ENCODE measurements around the gene RNF207. TPM values are rescaled to one million over a fixed set of nuclear protein-coding genes. Genes with fewer than 3 reads are reported as not detected.

The RNF207 gene
- total and polyA plus RNA-seq, 10 of the 15 experiments (the other 5 are each of a cell fraction or from before 2014, with no cell fraction given) = 1.7 to 36.4 (median 13.1) TPM

DNA sequence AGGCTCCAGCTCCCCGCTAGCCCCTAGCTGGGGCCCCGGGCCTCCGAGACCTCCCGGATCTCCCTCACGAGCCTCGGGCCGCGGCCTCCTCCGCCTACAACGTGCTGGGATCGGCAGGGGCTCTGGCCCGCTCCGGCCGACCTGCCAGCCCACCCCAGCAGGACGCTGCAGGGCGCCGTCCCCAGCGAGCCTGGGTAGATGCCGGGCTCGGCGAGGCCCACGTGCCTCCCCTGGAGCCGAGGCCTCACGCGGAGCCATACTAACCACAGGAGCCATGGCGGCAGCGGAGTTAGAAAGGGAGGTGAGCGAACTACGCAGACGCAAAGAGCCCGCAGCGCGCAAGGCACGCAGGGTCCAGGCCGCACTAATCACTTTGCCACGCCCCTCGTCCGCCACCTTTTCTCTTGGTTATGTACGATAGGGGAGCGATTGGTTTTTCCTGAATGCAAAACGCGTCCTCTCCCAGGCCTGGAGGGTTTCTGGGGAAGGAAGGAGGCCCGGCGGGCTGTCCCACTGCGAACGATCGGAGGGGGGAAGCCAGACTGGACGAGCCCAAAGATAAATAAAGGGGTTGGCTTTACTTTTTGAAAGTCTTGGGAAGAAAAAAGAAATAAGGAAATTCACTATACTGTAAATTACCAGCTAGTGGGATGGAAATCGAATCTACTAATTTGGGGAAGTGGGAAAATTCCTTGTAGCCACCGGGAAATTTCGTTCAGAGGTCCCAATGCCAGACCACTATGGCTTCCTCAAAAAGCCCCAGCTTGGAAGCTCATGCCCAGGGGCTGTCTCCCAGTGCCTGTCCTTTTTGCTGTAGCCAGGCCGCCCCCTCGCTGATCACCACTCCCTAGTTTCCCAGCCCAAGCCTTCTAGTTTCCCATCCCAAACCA is 6.4 kb upstream of the RNF207 start, which contains the start of gene RPL22 (continued):
- TF ChIP-seq, protein P1, sequence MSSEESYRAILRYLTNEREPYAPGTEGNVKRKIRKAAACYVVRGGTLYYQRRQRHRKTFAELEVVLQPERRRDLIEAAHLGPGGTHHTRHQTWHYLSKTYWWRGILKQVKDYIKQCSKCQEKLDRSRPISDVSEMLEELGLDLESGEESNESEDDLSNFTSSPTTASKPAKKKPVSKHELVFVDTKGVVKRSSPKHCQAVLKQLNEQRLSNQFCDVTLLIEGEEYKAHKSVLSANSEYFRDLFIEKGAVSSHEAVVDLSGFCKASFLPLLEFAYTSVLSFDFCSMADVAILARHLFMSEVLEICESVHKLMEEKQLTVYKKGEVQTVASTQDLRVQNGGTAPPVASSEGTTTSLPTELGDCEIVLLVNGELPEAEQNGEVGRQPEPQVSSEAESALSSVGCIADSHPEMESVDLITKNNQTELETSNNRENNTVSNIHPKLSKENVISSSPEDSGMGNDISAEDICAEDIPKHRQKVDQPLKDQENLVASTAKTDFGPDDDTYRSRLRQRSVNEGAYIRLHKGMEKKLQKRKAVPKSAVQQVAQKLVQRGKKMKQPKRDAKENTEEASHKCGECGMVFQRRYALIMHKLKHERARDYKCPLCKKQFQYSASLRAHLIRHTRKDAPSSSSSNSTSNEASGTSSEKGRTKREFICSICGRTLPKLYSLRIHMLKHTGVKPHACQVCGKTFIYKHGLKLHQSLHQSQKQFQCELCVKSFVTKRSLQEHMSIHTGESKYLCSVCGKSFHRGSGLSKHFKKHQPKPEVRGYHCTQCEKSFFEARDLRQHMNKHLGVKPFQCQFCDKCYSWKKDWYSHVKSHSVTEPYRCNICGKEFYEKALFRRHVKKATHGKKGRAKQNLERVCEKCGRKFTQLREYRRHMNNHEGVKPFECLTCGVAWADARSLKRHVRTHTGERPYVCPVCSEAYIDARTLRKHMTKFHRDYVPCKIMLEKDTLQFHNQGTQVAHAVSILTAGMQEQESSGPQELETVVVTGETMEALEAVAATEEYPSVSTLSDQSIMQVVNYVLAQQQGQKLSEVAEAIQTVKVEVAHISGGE (CRISPR knock-in tag; IDR thresholded peaks at IDR 0.05) = no peak
- peak; percentile 99 for TF ChIP-seq MYC (IDR thresholded peaks at IDR 0.05; ENCODE audit: insufficient read depth, insufficient read length, insufficient replicate concordance, low read length, severe bottlenecking)
- TF ChIP-seq HDAC2 (IDR thresholded peaks at IDR 0.05) = no peak
- TF ChIP-seq MEF2A (IDR thresholded peaks at IDR 0.05; ENCODE audit: insufficient read depth, low read depth, low read length) = 0 out of 2 replicates have a peak, but pooled peaks have one; percentile 37
- peak; percentile 82 for TF ChIP-seq RAD51 (IDR thresholded peaks at IDR 0.05)
- peak; percentile 97 for TF ChIP-seq POLR2A (IDR thresholded peaks at IDR 0.05; ENCODE audit: low read depth, low read length)
- TF ChIP-seq BACH1 (IDR thresholded peaks at IDR 0.05; ENCODE audit: borderline replicate concordance) = peak; percentile 53; the same call in 1 of the 2 replicates
- TF ChIP-seq DPF2 (IDR thresholded peaks at IDR 0.05) = peak; percentile 31; the same call in 1 of the 2 replicates
- TF ChIP-seq FOXK2 (IDR thresholded peaks at IDR 0.05) = peak; percentile 97
- peak; percentile 59 for TF ChIP-seq NR2C1 (IDR thresholded peaks at IDR 0.05)
- TF ChIP-seq, protein P2, sequence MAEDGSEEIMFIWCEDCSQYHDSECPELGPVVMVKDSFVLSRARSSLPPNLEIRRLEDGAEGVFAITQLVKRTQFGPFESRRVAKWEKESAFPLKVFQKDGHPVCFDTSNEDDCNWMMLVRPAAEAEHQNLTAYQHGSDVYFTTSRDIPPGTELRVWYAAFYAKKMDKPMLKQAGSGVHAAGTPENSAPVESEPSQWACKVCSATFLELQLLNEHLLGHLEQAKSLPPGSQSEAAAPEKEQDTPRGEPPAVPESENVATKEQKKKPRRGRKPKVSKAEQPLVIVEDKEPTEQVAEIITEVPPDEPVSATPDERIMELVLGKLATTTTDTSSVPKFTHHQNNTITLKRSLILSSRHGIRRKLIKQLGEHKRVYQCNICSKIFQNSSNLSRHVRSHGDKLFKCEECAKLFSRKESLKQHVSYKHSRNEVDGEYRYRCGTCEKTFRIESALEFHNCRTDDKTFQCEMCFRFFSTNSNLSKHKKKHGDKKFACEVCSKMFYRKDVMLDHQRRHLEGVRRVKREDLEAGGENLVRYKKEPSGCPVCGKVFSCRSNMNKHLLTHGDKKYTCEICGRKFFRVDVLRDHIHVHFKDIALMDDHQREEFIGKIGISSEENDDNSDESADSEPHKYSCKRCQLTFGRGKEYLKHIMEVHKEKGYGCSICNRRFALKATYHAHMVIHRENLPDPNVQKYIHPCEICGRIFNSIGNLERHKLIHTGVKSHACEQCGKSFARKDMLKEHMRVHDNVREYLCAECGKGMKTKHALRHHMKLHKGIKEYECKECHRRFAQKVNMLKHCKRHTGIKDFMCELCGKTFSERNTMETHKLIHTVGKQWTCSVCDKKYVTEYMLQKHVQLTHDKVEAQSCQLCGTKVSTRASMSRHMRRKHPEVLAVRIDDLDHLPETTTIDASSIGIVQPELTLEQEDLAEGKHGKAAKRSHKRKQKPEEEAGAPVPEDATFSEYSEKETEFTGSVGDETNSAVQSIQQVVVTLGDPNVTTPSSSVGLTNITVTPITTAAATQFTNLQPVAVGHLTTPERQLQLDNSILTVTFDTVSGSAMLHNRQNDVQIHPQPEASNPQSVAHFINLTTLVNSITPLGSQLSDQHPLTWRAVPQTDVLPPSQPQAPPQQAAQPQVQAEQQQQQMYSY (CRISPR knock-in tag; IDR thresholded peaks at IDR 0.05) = no peak
- peak in 1 of 2 experiments; percentile 31; a peak in 2 of 4 replicates for TF ChIP-seq EP300 (IDR thresholded peaks at IDR 0.05; ENCODE audit: borderline replicate concordance in 1 of 2, control insufficient read depth in 1 of 2, low read depth in 2 of 2, low read length in 2 of 2)
- TF ChIP-seq EGR1 (IDR thresholded peaks at IDR 0.05; ENCODE audit: borderline replicate concordance in 1 of 2, low read depth in 2 of 2, low read length in 2 of 2) = peak; percentile 77 to 89
- TF ChIP-seq ZSCAN29 (IDR thresholded peaks at IDR 0.05) = no peak
- no peak for TF ChIP-seq ZNF217 (IDR thresholded peaks at IDR 0.05)
- TF ChIP-seq, protein P3, sequence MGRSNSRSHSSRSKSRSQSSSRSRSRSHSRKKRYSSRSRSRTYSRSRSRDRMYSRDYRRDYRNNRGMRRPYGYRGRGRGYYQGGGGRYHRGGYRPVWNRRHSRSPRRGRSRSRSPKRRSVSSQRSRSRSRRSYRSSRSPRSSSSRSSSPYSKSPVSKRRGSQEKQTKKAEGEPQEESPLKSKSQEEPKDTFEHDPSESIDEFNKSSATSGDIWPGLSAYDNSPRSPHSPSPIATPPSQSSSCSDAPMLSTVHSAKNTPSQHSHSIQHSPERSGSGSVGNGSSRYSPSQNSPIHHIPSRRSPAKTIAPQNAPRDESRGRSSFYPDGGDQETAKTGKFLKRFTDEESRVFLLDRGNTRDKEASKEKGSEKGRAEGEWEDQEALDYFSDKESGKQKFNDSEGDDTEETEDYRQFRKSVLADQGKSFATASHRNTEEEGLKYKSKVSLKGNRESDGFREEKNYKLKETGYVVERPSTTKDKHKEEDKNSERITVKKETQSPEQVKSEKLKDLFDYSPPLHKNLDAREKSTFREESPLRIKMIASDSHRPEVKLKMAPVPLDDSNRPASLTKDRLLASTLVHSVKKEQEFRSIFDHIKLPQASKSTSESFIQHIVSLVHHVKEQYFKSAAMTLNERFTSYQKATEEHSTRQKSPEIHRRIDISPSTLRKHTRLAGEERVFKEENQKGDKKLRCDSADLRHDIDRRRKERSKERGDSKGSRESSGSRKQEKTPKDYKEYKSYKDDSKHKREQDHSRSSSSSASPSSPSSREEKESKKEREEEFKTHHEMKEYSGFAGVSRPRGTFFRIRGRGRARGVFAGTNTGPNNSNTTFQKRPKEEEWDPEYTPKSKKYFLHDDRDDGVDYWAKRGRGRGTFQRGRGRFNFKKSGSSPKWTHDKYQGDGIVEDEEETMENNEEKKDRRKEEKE (IDR thresholded peaks at IDR 0.05) = peak; percentile 89
- TF ChIP-seq RB1 (IDR thresholded peaks at IDR 0.05; ENCODE audit: borderline replicate concordance) = peak; percentile 58; the same call in 1 of the 2 replicates
- TF ChIP-seq, protein P4, sequence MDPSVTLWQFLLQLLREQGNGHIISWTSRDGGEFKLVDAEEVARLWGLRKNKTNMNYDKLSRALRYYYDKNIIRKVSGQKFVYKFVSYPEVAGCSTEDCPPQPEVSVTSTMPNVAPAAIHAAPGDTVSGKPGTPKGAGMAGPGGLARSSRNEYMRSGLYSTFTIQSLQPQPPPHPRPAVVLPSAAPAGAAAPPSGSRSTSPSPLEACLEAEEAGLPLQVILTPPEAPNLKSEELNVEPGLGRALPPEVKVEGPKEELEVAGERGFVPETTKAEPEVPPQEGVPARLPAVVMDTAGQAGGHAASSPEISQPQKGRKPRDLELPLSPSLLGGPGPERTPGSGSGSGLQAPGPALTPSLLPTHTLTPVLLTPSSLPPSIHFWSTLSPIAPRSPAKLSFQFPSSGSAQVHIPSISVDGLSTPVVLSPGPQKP (IDR thresholded peaks at IDR 0.05; ENCODE audit: low read depth, low read length) = no peak; the same call in 1 of the 2 replicates

Measured in GM12878 (cell line).